ENCODE results near the gene TMEM225B.
"Not testable (repeated sequence)": the region's sequence is repeated elsewhere in the genome, so short reads cannot be mapped to it uniquely, and the experiment has no call there.

Gene TMEM225B

DNA sequence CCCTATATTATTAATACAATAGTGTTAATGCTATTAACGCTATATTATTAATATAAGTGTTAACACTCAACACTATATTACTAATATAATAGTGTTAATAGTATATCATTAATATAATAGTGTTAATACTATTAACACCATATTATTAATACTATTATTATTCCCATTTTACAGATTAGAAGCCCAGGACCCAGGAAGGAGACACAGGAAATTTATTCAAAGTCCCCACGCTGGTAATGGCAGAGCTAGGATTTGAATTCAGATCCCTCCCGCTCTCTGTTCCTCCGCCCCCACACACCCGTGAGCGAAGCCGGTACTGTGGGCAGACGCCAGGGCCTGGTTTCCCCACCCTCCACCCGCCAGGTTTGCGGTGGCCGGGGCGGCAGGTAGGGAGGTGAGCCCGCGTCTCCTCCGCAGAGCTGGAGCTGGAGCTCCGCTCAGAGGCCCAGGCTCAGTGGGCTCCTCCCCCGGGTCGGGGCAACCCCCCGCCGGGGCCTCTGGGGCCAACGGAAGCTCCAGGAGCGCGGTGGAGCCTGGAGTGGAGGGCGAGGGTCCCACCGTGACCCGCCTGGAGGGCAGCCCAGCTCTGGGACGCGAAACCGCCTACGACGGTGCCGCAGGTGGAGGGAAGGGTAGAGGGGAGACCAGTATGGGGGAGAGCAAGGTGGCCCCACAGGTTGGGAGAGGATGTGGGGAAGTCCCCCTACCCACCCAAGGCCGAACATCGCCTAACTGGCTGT is at the start of gene TMEM225B:
TMEM225B (plus strand) TSS at position 506 of the 740 bp plus-strand sequence. CDS start 6,122 bp downstream, outside the sequence.
- Histone ChIP-seq H3K27ac (no peak within 1 kb of the TSS), H3K4me3 (no peak within 1 kb of the TSS)
- DNase-seq (ENCODE audit: low spot score), result no peak
- TF ChIP-seq CTCF (IDR thresholded peaks at IDR 0.05), result no peak

DNA sequence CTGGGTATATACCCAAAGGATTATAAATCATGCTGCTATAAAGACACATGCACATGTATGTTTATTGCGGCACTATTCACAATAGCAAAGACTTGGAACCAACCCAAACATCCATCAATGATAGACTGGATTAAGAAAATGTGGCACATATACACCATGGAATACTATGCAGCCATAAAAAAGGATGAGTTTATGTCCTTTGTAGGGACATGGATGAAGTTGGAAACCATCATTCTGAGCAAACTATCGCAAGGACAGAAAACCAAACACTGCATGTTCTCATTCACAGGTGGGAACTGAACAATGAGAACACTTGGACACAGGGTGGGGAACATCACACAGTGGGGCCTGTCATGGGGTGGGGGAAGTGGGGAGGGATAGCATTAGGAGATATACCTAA is 48.5 kb upstream of the TMEM225B start:
- not testable (repeated sequence) for H3K27ac ChIP-seq; DNase-seq (ENCODE audit: low spot score); H3K4me3 ChIP-seq

DNA sequence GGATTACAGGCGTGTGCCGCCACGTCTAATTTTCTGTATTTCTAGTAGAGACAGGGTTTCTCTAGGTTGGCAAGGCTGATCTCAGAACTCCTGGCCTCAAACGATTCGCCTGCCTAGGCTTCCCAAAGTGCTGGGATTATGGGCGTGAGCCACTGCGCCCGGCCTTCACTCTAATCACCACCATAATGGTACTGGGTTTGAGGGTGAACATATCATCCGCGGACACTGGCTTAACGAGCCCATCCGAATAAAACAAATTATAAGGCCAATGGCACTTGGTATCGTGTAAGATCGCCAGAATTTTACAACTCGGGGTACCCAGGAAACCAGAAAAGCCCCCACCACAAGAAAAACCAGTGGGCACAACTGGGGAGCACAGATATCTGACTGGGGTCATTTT is 46.7 kb upstream of the TMEM225B start:
- Histone ChIP-seq H3K27ac (peak overlapping the region; percentile 71 to 91), H3K4me3 (peak overlapping the region; percentile 99)
- DNase-seq (ENCODE audit: low spot score), result no peak
- TF ChIP-seq CTCF (IDR thresholded peaks at IDR 0.05), result no peak

GRCh38 chr7:99551767-99552463 is 46.2 kb upstream of the TMEM225B start, which contains the start of gene FAM200A:
Gene FAM200A (minus strand): TSS chr7:99552114. CDS start chr7:99548407, 3,707 bp downstream.
- H3K27ac ChIP-seq, result peak within 1 kb of the TSS; percentile 71 to 91
- no peak for TF ChIP-seq CTCF (IDR thresholded peaks at IDR 0.05)
- peak within 1 kb of the TSS; percentile 99 for H3K4me3 ChIP-seq
- peak; percentile 90 for DNase-seq (ENCODE audit: low spot score)

- no peak for DNase-seq (ENCODE audit: low spot score)
- Histone ChIP-seq H3K27ac (no peak overlapping the region), H3K4me3 (no peak overlapping the region)
- no peak for TF ChIP-seq CTCF (IDR thresholded peaks at IDR 0.05)
These were observed 45.0 kb upstream of the TMEM225B start for GRCh38 chr7:99553039-99553438.

- no peak overlapping the region for H3K4me3 ChIP-seq
- no peak for DNase-seq (ENCODE audit: low spot score)
- no peak overlapping the region for H3K27ac ChIP-seq
- TF ChIP-seq CTCF (IDR thresholded peaks at IDR 0.05), result no peak
These were observed 43.1 kb upstream of the TMEM225B start for GRCh38 chr7:99554939-99555338.

DNA sequence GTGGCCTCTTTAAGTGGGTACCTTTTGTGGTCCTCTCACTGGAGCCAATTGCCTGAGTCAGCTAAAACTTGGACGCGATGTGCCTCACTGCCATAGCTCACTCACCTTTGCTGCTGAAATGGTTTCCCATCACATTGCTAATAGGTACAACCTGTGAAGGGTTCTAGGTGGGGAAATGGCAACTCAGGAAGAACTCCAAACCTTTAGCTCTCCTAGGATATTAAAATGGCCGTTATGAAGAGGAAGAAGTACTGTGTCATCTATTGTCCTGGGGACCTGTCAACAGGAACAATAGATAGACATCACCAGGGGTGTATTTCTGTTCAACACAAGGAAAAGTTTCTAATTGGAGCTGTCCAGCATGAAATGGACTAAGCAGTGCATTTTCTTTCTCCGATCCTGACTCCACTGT is 40.9 kb upstream of the TMEM225B start:
- Histone ChIP-seq H3K4me3 (peak overlapping the region; percentile 100), H3K27ac (peak overlapping the region in 1 of 2 donors; percentile 100)

More for the DNA sequence above, 40.9 kb upstream of the TMEM225B start:
- no peak for DNase-seq (ENCODE audit: low spot score)
- TF ChIP-seq CTCF (IDR thresholded peaks at IDR 0.05), result no peak

Measured in coronary artery (tissue), 2 donors.